ENCODE measurements around the gene CCNY. TPM values are rescaled to one million over a fixed set of nuclear protein-coding genes. Genes with fewer than 3 reads are reported as not detected.

CCNY gene
- total and polyA plus RNA-seq, 4 donors: 57.7 to 112 (median 76.1) TPM

DNA sequence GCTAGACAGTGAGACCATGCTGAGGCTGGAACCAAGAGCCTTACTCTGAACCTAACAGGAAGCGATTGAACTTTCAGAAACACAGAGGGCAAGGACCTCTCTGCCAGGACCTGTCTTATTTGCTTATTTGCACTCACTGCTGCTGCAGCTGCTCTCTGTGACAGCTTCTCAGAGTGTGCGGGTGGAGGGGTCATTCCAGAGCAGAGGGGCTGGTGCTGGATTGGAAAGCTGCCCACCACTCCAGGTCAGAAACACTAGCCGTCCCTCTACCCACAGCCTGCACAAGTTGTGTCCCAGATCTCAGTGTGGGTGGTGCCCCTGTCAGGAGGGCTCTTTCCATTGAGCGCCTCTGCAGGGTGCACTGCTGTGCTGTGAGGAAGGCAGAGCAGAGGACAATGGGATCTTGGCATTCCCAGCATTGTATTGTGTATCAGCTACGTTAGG, 126.2 kb downstream of the CCNY start:
- Histone ChIP-seq H3K9me3 (ENCODE audit: control insufficient read depth, insufficient read depth, low read length) (no peaks in the 10 kb centered on the region), H3K4me1 (ENCODE audit: control insufficient read depth, insufficient read depth, low read length) (peaks cover 34% of the 10 kb centered on the region), H3K27me3 (ENCODE audit: control insufficient read depth, insufficient read depth, low read length) (no peaks in the 10 kb centered on the region), H3K36me3 (ENCODE audit: control insufficient read depth, insufficient read depth, low read length) (no peaks in the 10 kb centered on the region), H3K27ac (ENCODE audit: low read depth, low read length) (peak overlapping the region; percentile 42), H3K4me3 (ENCODE audit: low read depth, low read length) (no peak overlapping the region)
- peak in 1 of 6 donors; percentile 37 for DNase-seq (ENCODE audit: low read depth in 4 of 6, low spot score in 6 of 6)
- 63% methylated on average over 3 of the region's 5 CpGs for WGBS (ENCODE audit: insufficient coverage)

DNA sequence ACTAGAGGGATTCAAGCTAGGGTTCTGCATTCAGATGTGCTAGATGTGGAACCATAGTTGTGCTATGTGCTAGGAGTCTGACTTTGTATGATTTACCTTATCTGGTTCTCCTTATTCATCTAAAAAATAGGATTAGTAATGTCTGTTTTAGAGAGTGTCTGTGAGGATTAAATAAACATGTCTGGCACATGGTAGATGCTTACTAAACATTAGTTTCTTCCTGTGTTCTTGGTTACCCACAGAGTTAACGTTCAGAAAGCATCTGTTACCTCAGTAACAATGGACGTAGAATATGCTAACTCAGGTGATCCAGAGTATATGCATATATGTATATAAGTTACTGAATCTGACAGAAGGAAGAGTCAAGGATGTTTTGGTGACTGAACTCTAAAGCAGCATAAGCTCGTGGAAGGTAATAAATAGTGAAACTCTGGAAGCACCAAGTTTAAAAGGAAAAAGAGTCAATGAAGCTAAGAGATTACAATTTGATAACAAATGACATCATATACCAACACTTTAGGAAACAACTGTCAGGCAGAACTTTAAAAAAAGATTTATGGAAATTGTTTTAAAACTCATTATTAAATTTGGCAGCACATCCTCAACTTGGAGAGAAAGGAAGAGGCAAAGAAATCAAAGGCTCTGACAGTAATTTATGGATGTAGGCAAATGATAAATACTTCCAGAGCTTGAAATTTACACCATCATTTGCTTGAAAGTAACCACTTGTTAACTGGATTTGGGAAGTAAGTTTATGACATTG, 127.0 kb downstream of the CCNY start:
- no peak for DNase-seq (ENCODE audit: low read depth in 4 of 6, low spot score in 6 of 6)
- no peaks in the 10 kb centered on the region for H3K9me3 ChIP-seq (ENCODE audit: control insufficient read depth, insufficient read depth, low read length)
- H3K27ac ChIP-seq (ENCODE audit: low read depth, low read length): no peak overlapping the region
- H3K4me3 ChIP-seq (ENCODE audit: low read depth, low read length): no peak overlapping the region
- H3K36me3 ChIP-seq (ENCODE audit: control insufficient read depth, insufficient read depth, low read length): no peaks in the 10 kb centered on the region
- no CpG with 5 or more reads among the region's 3 CpGs for WGBS (ENCODE audit: insufficient coverage)
- no peaks in the 10 kb centered on the region for H3K27me3 ChIP-seq (ENCODE audit: control insufficient read depth, insufficient read depth, low read length)
- peaks cover 34% of the 10 kb centered on the region for H3K4me1 ChIP-seq (ENCODE audit: control insufficient read depth, insufficient read depth, low read length)

DNA sequence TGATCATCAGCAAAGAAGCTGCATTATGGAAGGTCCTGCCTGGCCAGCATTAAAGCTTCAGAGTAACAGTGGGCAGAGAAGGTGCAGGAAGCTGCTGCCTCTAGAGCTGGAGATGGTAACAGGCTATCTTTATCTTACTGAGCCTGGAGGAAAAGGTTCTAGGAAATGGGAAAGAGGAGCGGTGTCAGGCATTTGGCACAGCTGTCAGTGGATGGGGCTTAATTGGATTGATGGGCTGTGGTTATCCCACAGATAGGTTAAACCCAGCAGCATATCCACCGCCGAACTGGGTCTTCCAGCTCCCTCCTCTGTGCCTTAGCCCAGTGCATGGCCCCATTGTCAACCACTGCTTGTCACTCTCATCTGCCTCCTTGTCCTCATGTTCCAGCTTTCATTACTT, 127.6 kb downstream of the CCNY start:
- no peak for DNase-seq (ENCODE audit: low read depth in 4 of 6, low spot score in 6 of 6)
- no peak overlapping the region for H3K4me3 ChIP-seq (ENCODE audit: low read depth, low read length)
- no peak overlapping the region for H3K27ac ChIP-seq (ENCODE audit: low read depth, low read length)
- no peaks in the 10 kb centered on the region for H3K9me3 ChIP-seq (ENCODE audit: control insufficient read depth, insufficient read depth, low read length)
- H3K27me3 ChIP-seq (ENCODE audit: control insufficient read depth, insufficient read depth, low read length): no peaks in the 10 kb centered on the region
- WGBS (ENCODE audit: insufficient coverage): 22% methylated on average over 2 of the region's 3 CpGs
- H3K36me3 ChIP-seq (ENCODE audit: control insufficient read depth, insufficient read depth, low read length): no peaks in the 10 kb centered on the region
- H3K4me1 ChIP-seq (ENCODE audit: control insufficient read depth, insufficient read depth, low read length): peaks cover 34% of the 10 kb centered on the region

DNA sequence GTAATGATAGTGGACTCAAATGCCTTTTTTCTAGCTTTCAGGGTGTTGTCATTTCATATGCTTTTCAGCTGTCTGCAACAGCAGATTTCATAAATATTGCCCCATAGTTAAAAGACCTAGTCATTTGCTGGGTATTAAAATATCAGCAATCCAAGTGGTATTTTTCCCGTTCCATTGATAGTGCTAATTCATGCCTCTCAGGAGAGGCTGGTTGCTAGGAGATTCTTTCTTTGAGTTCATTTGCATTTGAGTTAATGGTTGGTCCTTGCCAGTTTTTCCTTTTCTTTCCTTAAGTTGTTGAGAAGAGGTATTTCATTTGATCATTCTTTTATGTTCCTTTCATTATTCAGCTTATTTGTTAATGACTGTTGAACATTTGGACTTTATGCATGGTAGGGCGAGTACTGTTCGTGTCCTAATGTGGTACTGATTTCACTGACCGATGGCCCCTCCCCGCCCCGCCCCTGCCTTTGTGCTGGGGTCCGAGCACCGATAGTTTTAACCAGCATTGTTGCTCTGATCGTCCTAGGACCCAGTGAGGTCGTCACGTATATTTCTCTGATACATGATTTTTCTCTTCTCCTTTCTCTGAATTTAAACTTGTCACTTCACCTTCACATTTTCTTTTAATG, 128.6 kb downstream of the CCNY start:
- WGBS (ENCODE audit: insufficient coverage): 18% methylated on average over 9 of the region's 11 CpGs
- H3K9me3 ChIP-seq (ENCODE audit: control insufficient read depth, insufficient read depth, low read length): no peaks in the 10 kb centered on the region
- no peaks in the 10 kb centered on the region for H3K36me3 ChIP-seq (ENCODE audit: control insufficient read depth, insufficient read depth, low read length)
- H3K4me1 ChIP-seq (ENCODE audit: control insufficient read depth, insufficient read depth, low read length): peaks cover 35% of the 10 kb centered on the region
- DNase-seq (ENCODE audit: low read depth in 4 of 6, low spot score in 6 of 6): peak in 3 of 6 donors; percentile 24 to 90 (median 78)
- H3K27ac ChIP-seq (ENCODE audit: low read depth, low read length): no peak overlapping the region
- H3K27me3 ChIP-seq (ENCODE audit: control insufficient read depth, insufficient read depth, low read length): no peaks in the 10 kb centered on the region
- H3K4me3 ChIP-seq (ENCODE audit: low read depth, low read length): no peak overlapping the region

DNA sequence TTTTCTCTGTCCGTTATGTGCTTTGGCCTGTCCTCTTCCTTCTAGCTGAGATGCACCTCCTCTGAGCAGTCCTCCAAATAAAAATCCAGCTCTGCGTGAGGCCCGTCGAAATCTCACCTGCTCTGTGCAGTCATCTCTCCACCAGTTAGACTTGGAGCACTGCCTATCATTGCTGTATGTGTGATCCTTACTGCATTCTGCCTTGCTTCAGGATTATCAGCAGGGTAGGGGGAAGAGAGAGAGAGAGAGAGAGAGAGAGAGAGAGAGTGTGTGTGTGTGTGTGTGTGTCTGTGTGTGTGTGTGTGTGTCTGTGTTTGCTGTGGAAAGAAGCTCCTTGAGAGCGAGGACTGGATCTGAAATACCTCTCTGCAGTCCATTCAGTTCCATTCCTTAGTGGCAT, 129.4 kb downstream of the CCNY start:
- Histone ChIP-seq H3K27ac (ENCODE audit: low read depth, low read length) (no peak overlapping the region), H3K4me3 (ENCODE audit: low read depth, low read length) (no peak overlapping the region), H3K36me3 (ENCODE audit: control insufficient read depth, insufficient read depth, low read length) (no peaks in the 10 kb centered on the region), H3K27me3 (ENCODE audit: control insufficient read depth, insufficient read depth, low read length) (no peaks in the 10 kb centered on the region), H3K4me1 (ENCODE audit: control insufficient read depth, insufficient read depth, low read length) (peaks cover 42% of the 10 kb centered on the region), H3K9me3 (ENCODE audit: control insufficient read depth, insufficient read depth, low read length) (no peaks in the 10 kb centered on the region)
- WGBS (ENCODE audit: insufficient coverage): 54% methylated on average over 1 of the region's 5 CpGs
- peak in 2 of 6 donors; percentile 54 to 58 for DNase-seq (ENCODE audit: low read depth in 4 of 6, low spot score in 6 of 6)

DNA sequence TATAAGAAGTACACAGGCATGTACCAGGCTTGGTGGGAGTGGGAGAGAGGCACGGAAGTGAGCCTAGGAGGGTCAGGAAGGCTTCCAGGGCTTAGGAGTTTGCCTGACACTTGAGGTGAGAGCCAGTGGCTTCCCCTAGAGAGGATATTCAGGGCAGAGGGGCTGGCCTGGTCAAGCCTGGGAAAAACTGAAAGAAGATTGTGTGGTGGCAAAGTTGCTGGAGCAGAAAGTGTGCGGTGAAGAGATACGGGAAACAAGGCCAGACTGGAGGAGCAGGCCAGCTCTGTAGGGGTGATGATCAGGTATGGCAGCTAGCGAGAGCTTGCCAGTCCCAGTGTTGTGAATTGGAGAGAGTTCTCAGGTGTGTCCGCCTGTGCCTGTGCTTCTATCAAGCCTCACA, 129.9 kb downstream of the CCNY start:
- Histone ChIP-seq H3K9me3 (ENCODE audit: control insufficient read depth, insufficient read depth, low read length) (no peaks in the 10 kb centered on the region), H3K4me3 (ENCODE audit: low read depth, low read length) (no peak overlapping the region), H3K27me3 (ENCODE audit: control insufficient read depth, insufficient read depth, low read length) (no peaks in the 10 kb centered on the region), H3K36me3 (ENCODE audit: control insufficient read depth, insufficient read depth, low read length) (no peaks in the 10 kb centered on the region), H3K4me1 (ENCODE audit: control insufficient read depth, insufficient read depth, low read length) (peaks cover 47% of the 10 kb centered on the region), H3K27ac (ENCODE audit: low read depth, low read length) (no peak overlapping the region)
- 90% methylated on average over 4 of the region's 5 CpGs for WGBS (ENCODE audit: insufficient coverage)
- DNase-seq (ENCODE audit: low read depth in 4 of 6, low spot score in 6 of 6): no peak

DNA sequence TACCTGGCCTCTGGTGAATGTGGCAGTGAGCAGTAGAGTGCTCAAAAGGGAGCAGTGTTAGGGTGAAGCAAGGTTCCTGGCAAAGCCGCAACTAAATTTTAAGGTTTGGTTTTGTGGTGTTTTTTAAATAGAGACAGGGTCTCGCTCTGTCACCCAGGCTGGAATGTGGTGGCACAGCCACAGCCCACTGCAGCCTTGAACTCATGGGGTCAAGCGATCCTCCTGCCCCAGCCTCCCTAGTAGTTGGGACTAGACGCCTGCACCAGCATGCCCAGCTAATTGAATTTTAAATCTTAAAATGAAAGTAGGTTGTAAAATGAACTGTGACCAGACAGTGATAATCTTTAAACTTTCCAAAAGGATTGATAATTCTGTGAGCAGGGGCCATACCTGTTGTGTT, 130.4 kb downstream of the CCNY start:
- Histone ChIP-seq H3K27ac (ENCODE audit: low read depth, low read length) (no peak overlapping the region), H3K36me3 (ENCODE audit: control insufficient read depth, insufficient read depth, low read length) (no peaks in the 10 kb centered on the region), H3K4me1 (ENCODE audit: control insufficient read depth, insufficient read depth, low read length) (peaks cover 47% of the 10 kb centered on the region), H3K27me3 (ENCODE audit: control insufficient read depth, insufficient read depth, low read length) (no peaks in the 10 kb centered on the region), H3K9me3 (ENCODE audit: control insufficient read depth, insufficient read depth, low read length) (no peaks in the 10 kb centered on the region), H3K4me3 (ENCODE audit: low read depth, low read length) (no peak overlapping the region)
- WGBS (ENCODE audit: insufficient coverage): 92% methylated on average over 3 of the region's 4 CpGs
- no peak for DNase-seq (ENCODE audit: low read depth in 4 of 6, low spot score in 6 of 6)

DNA sequence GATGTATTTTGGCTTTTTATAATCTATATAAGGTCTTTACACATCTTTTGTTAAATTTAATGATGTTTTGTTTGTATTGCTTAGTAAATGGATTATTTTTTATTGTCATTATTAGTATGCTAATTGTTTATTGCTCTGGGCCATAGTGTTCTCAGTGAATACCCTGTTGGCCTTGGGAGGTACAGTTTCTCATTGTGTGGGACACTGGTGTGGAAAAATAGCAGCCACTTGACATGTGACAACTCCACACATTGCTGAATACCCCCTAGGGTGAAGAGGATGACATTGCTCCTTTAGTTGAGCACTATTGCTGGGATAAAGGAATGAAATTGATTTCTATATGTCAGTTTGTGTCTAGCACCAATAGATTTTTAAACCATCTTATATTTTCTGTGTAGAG, 130.9 kb downstream of the CCNY start:
- Histone ChIP-seq H3K4me3 (ENCODE audit: low read depth, low read length) (no peak overlapping the region), H3K27me3 (ENCODE audit: control insufficient read depth, insufficient read depth, low read length) (no peaks in the 10 kb centered on the region), H3K4me1 (ENCODE audit: control insufficient read depth, insufficient read depth, low read length) (peaks cover 45% of the 10 kb centered on the region), H3K27ac (ENCODE audit: low read depth, low read length) (no peak overlapping the region), H3K9me3 (ENCODE audit: control insufficient read depth, insufficient read depth, low read length) (no peaks in the 10 kb centered on the region), H3K36me3 (ENCODE audit: control insufficient read depth, insufficient read depth, low read length) (no peaks in the 10 kb centered on the region)
- no peak for DNase-seq (ENCODE audit: low read depth in 4 of 6, low spot score in 6 of 6)

DNA sequence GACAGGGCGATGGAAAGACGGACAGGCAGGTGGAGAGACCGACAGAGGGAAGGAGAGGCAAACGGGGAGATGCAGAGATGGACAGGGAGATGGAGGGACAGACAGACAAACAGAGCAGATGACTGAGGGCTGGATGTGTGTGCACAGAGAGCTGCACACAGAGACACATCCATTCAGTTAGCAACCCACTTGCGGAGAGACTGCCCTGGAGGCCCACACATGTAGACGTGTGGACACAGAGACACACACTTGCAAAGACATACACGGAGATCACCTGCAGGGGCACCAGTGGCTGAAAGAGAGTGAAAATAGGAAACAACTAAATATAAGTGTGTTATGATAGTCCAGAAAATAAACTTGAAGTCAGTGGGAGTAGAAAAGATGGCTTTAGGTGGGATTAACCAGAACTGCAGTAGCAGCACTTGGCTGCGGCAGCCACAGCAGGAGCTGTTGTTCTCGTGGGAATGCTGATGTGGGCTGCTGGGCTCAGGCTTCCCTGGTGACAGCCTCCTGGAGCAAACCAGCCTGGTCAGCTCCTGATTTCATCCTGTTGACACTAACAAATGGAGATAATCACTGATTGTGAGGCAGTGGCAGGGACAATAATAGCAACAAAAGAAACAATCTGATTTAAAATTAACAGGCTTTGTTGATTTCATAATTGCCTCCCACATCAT, 134.1 kb downstream of the CCNY start:
- no peak overlapping the region for H3K27ac ChIP-seq (ENCODE audit: low read depth, low read length)
- H3K4me1 ChIP-seq (ENCODE audit: control insufficient read depth, insufficient read depth, low read length): peaks cover 29% of the 10 kb centered on the region
- no peaks in the 10 kb centered on the region for H3K9me3 ChIP-seq (ENCODE audit: control insufficient read depth, insufficient read depth, low read length)
- DNase-seq (ENCODE audit: low read depth in 4 of 6, low spot score in 6 of 6): peak in 1 of 6 donors; percentile 52
- H3K4me3 ChIP-seq (ENCODE audit: low read depth, low read length): no peak overlapping the region
- H3K27me3 ChIP-seq (ENCODE audit: control insufficient read depth, insufficient read depth, low read length): no peaks in the 10 kb centered on the region
- WGBS (ENCODE audit: insufficient coverage): 62% methylated on average over 7 of the region's 9 CpGs
- no peaks in the 10 kb centered on the region for H3K36me3 ChIP-seq (ENCODE audit: control insufficient read depth, insufficient read depth, low read length)

Measured in spinal cord (tissue), 10 donors.